ENCODE measurements around the gene SRSF6. TPM values are rescaled to one million over a fixed set of nuclear protein-coding genes. Genes with fewer than 3 reads are reported as not detected.

Gene SRSF6
- total RNA-seq, 1 donor from 2014 or later = 68.1 TPM

DNA sequence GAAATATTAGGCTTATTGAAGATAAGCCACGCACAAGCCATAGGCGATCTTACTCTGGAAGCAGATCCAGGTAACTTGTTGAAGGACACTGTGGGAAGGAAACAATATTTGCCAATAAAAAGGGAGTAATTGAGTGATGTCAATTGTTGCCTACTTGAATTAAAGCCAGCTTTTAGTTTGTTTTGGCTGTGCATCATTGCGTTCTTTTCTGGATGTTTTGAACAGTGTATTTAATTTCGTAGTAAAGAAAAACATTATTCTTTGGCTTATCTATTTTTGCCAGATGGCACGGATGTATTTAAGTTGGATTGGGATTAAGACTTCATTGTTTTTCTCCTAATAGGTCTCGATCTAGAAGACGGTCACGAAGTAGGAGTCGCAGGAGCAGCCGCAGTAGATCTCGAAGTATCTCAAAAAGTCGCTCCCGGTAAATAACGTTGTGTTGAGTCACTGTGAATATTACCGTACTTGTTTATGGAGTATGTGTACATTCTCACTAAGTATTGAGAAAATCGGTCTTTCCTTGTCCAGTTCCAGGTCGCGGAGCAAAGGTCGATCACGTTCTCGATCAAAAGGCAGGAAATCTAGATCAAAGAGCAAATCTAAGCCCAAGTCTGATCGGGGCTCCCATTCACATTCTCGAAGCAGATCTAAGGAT is 2.6 kb downstream of the SRSF6 start:
- H3K27me3 ChIP-seq (ENCODE audit: control insufficient read depth, insufficient read depth, low read length) = no peaks in the 10 kb centered on the region
- TF ChIP-seq, protein P1, sequence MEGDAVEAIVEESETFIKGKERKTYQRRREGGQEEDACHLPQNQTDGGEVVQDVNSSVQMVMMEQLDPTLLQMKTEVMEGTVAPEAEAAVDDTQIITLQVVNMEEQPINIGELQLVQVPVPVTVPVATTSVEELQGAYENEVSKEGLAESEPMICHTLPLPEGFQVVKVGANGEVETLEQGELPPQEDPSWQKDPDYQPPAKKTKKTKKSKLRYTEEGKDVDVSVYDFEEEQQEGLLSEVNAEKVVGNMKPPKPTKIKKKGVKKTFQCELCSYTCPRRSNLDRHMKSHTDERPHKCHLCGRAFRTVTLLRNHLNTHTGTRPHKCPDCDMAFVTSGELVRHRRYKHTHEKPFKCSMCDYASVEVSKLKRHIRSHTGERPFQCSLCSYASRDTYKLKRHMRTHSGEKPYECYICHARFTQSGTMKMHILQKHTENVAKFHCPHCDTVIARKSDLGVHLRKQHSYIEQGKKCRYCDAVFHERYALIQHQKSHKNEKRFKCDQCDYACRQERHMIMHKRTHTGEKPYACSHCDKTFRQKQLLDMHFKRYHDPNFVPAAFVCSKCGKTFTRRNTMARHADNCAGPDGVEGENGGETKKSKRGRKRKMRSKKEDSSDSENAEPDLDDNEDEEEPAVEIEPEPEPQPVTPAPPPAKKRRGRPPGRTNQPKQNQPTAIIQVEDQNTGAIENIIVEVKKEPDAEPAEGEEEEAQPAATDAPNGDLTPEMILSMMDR (IDR thresholded peaks at IDR 0.05; ENCODE audit: insufficient read depth, low read length, poor library complexity, severe bottlenecking) = no peak
- peaks cover 4% of the 10 kb centered on the region for H3K36me3 ChIP-seq (ENCODE audit: control insufficient read depth, insufficient read depth, low read length)
- H3K4me3 ChIP-seq (ENCODE audit: low read depth, low read length) = no peak overlapping the region
- no peak for DNase-seq (ENCODE audit: low read depth)

DNA sequence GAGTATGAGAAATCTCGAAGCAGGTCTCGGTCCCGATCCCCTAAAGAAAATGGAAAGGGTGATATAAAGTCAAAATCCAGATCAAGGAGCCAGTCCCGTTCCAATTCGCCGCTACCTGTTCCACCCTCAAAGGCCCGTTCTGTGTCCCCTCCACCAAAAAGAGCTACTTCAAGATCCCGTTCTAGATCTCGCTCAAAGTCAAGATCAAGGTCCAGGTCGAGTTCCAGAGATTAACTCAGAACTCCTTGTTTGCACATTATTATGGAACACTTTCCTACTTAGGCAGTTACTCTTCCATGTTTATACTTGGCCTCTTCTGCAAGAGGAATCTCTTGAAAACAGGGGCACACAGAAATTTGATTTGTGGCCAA is 3.1 kb downstream of the SRSF6 start:
- H3K27me3 ChIP-seq (ENCODE audit: control insufficient read depth, insufficient read depth, low read length) = no peaks in the 10 kb centered on the region
- peaks cover 4% of the 10 kb centered on the region for H3K36me3 ChIP-seq (ENCODE audit: control insufficient read depth, insufficient read depth, low read length)
- no peak for DNase-seq (ENCODE audit: low read depth)
- no peak overlapping the region for H3K4me3 ChIP-seq (ENCODE audit: low read depth, low read length)
- TF ChIP-seq, protein P1 (IDR thresholded peaks at IDR 0.05; ENCODE audit: insufficient read depth, low read length, poor library complexity, severe bottlenecking) = no peak

DNA sequence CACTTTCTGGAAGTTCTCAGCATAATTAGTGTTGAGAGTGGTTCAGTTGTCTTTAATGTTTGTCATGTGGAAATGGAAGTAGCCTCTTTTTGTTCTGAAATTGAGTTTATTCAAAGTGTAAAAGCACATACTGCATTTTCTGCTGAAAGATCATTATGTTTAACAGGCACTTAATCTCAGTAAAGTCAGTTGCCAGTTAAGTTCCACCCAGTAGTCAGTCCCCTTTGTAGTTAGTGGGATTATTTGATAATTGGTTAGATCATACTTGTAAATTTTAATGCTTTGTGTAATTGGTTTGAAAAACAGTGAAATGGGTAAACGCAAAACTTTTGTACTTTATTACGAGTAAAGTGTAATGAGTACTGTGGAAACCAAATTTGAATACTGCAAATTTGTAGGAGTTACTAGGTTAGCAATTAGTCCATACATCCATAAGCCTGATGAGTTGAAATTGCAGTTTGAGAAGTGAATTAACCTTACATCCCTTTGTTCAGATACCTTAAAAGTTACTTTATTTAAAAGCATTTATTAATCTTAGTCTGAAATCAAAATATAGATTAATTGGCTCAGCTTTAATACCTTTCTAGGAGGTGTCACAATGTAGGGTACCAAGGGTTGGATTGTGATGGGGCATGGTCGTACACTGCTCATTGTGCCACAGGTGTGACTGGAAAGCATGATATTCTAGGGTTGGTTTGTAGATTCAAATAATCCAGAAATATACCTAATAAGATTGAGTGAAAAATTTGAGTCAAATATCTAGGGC is 4.4 kb downstream of the SRSF6 start:
- H3K27me3 ChIP-seq (ENCODE audit: control insufficient read depth, insufficient read depth, low read length) = no peaks in the 10 kb centered on the region
- peaks cover 4% of the 10 kb centered on the region for H3K36me3 ChIP-seq (ENCODE audit: control insufficient read depth, insufficient read depth, low read length)
- no peak for DNase-seq (ENCODE audit: low read depth)
- H3K4me3 ChIP-seq (ENCODE audit: low read depth, low read length) = no peak overlapping the region
- TF ChIP-seq, protein P1 (IDR thresholded peaks at IDR 0.05; ENCODE audit: insufficient read depth, low read length, poor library complexity, severe bottlenecking) = no peak

DNA sequence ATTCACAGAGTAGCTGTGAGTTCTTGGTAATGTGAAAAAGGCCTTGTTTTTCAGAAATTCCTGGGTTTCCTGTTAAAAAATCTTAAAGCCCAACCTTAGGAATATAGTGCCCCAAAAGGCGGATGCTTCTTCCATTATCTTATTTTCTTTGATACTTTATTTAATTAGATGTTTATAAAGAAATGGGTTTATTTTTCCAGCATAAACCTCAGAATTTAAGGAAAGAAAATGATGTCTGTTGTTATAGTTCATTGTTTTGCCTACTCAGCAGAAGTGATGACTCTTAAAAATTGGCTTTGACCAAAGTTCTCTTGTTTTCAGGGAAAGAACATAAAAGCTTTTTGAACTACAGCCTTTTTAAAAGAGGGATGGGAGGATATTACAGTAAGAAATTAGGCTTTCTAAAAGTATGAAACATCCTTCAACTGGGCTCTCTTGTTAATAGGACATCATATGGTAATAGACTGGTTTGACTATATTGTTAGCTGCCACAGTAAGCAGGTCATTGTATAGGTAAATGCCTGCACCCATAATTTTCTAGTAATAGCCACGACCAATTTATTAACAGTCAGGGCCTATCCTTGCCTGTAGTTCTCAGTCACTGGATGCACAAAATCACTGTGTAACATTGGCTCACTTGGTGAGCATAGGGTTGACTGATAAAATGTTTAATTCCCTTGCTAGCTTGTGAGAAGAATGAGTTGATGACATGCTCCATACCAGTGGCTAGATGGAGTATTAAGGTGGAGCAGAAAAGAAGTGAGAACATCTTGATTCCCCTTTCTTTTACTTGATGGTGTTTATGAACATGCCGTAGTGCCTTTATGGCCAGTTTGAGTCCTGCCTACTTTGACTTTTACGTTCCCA is 5.2 kb downstream of the SRSF6 start:
- TF ChIP-seq, protein P1 (IDR thresholded peaks at IDR 0.05; ENCODE audit: insufficient read depth, low read length, poor library complexity, severe bottlenecking) = no peak
- Histone ChIP-seq H3K36me3 (ENCODE audit: control insufficient read depth, insufficient read depth, low read length) (peaks cover 4% of the 10 kb centered on the region), H3K27me3 (ENCODE audit: control insufficient read depth, insufficient read depth, low read length) (no peaks in the 10 kb centered on the region), H3K4me3 (ENCODE audit: low read depth, low read length) (no peak overlapping the region)
- no peak for DNase-seq (ENCODE audit: low read depth)

DNA sequence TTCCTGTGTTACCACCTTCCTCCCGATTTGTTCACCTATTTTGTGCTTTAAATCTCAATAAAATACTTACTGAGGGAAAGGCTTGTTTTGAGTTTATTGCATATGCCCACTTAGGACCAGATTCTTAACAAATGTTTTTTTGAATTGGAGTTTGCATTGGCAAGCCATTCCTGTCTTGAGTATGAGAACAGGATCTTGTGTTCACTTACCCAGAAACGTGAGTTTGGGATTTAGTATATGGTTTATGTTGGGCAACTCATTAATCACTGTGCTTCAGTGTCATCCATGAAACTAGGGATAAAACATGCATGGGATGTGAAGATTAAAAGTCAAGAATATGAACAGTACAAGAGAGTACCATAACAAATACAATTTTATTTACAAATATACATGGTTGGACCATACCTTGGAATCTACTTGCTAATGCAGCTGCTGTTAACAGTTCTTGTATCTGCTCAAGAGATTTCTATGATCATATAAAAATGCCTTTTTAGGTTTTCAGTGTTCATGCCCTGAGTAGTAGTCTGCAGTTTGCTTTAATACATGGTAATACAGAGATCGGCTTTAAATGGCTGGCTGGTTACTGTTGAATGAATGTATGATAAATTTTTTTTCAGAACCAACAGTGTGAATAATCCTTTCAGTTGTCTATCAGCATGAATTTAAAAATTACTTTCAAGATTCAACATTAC is 6.0 kb downstream of the SRSF6 start:
- Histone ChIP-seq H3K36me3 (ENCODE audit: control insufficient read depth, insufficient read depth, low read length) (peaks cover 4% of the 10 kb centered on the region), H3K27me3 (ENCODE audit: control insufficient read depth, insufficient read depth, low read length) (no peaks in the 10 kb centered on the region), H3K4me3 (ENCODE audit: low read depth, low read length) (no peak overlapping the region)
- DNase-seq (ENCODE audit: low read depth) = no peak
- TF ChIP-seq, protein P1 (IDR thresholded peaks at IDR 0.05; ENCODE audit: insufficient read depth, low read length, poor library complexity, severe bottlenecking) = no peak
